Measurements from ENCODE around the gene HMX1. TPM values are rescaled to one million over a fixed set of nuclear protein-coding genes. Genes with fewer than 3 reads are reported as not detected.

The HMX1 gene
- total RNA-seq, 1 donor from 2014 or later, result 0.92 TPM

DNA sequence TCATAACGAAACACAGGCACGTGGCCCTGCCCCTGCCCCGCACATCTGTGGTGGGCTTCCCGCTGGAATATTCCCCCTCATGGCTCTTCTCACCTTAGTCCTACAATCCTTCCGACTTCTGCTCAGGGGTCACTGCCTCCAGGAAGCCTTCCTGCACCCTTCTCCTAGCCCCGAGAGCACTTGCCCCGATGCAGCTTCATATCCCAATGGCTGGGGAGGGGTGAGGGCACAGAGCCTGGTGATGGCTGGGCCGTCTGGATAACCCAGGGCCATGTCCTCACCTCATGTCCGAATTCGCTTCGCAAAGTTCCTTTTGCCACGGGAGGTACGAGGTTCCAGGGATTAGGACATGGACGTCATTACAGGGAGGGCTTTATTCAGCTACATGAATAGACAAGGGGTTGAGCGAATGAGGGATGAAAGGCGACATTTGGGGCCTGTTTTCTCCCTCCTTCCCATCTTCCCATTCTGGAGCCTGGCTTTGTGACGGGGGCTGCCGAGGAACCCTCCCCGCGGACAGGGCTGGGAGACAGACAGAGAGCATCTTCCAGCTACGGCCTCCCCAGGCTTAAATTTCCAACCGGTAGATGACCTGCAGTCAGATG is 35.5 kb upstream of the HMX1 start:
- no peak for DNase-seq (ENCODE audit: low spot score in 2 of 2, unreplicated experiment in 2 of 2)

DNA sequence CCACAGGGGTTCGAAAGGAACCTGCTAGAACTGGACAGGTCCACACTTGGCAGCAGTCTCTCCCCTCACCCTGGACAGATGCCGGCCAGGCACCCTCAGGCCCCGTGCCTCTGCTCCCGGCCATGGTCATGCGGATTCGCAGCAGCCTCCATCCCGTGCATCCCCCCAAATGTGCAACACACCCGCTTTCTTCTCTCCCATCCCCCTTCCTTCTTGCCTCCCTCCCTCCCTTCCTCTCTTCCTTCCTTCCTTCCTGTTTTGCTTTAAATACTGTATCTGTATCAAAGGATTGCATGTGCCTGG is 35.0 kb upstream of the HMX1 start:
- H3K27me3 Mint-ChIP-seq (ENCODE audit: low read depth), result peaks cover 69% of the 10 kb centered on the region
- peaks cover under 1% of the 10 kb centered on the region for H3K36me3 Mint-ChIP-seq
- DNase-seq (ENCODE audit: low spot score in 2 of 2, unreplicated experiment in 2 of 2), result no peak
- no peak overlapping the region for H3K27ac Mint-ChIP-seq
- peaks cover 6% of the 10 kb centered on the region for H3K9me3 Mint-ChIP-seq
- TF ChIP-seq, protein P1, sequence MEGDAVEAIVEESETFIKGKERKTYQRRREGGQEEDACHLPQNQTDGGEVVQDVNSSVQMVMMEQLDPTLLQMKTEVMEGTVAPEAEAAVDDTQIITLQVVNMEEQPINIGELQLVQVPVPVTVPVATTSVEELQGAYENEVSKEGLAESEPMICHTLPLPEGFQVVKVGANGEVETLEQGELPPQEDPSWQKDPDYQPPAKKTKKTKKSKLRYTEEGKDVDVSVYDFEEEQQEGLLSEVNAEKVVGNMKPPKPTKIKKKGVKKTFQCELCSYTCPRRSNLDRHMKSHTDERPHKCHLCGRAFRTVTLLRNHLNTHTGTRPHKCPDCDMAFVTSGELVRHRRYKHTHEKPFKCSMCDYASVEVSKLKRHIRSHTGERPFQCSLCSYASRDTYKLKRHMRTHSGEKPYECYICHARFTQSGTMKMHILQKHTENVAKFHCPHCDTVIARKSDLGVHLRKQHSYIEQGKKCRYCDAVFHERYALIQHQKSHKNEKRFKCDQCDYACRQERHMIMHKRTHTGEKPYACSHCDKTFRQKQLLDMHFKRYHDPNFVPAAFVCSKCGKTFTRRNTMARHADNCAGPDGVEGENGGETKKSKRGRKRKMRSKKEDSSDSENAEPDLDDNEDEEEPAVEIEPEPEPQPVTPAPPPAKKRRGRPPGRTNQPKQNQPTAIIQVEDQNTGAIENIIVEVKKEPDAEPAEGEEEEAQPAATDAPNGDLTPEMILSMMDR (IDR thresholded peaks at IDR 0.05; ENCODE audit: unreplicated experiment), result no peak
- H3K4me1 Mint-ChIP-seq, result peaks cover 4% of the 10 kb centered on the region
- no peak overlapping the region for H3K4me3 Mint-ChIP-seq

More for the DNA sequence above, 35.5 kb upstream of the HMX1 start:
- Mint-ChIP-seq H3K9me3 (peaks cover 2% of the 10 kb centered on the region), H3K27me3 (ENCODE audit: low read depth) (peaks cover 73% of the 10 kb centered on the region), H3K4me3 (no peak overlapping the region), H3K27ac (no peak overlapping the region), H3K4me1 (peaks cover 4% of the 10 kb centered on the region), H3K36me3 (no peaks in the 10 kb centered on the region)
- TF ChIP-seq, protein P1 (IDR thresholded peaks at IDR 0.05; ENCODE audit: unreplicated experiment), result no peak

DNA sequence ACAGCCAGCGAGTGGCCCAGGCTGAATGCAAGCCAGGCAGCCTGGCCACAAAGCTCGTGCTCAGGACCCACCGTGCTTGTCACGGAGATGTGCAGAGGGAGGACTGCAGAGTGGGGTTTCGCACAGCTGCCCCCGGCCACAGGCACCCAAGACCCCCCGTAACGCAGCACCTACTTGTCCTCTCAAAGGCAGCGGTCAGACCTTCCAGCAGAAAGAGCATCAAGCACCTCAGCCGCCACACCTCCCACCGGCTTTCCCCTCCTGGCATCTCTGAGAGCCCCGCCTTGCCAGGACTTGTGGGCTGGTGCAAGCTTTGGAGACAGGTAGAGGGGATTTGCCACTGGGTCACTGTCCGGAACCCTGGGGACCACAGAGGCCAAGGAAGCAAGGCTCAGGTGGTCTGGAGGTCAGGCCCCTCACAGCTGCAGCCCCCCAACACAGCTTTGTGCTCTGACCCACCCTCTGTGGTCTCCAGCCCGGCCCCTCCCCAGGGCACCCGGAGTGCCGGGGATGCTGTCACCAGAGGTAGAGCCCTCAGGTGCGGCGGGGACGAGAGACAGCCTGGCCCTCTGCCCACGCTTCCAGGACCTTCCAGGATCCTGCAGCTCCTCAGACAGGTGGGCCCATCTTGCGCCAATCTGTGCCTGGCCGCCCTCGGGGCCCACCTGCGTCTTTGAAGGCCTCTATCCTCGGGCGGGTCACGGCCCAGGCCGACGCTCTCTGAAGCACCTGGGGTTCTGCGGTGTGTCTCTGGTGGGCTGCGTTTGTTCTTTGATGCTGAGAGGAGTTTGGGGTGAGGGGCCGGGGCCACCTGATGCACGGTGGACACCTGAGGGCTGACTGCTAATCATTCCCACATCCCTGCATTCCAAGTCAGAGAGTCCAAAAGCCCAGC is 34.4 kb upstream of the HMX1 start:
- peaks cover 68% of the 10 kb centered on the region for H3K27me3 Mint-ChIP-seq (ENCODE audit: low read depth)
- DNase-seq (ENCODE audit: low spot score in 2 of 2, unreplicated experiment in 2 of 2), result peak in 1 of 2 experiments; percentile 18
- peaks cover 3% of the 10 kb centered on the region for H3K36me3 Mint-ChIP-seq
- H3K4me3 Mint-ChIP-seq, result no peak overlapping the region
- TF ChIP-seq, protein P1 (IDR thresholded peaks at IDR 0.05; ENCODE audit: unreplicated experiment), result no peak
- H3K27ac Mint-ChIP-seq, result no peak overlapping the region
- H3K4me1 Mint-ChIP-seq, result peaks cover 4% of the 10 kb centered on the region
- peaks cover 12% of the 10 kb centered on the region for H3K9me3 Mint-ChIP-seq

DNA sequence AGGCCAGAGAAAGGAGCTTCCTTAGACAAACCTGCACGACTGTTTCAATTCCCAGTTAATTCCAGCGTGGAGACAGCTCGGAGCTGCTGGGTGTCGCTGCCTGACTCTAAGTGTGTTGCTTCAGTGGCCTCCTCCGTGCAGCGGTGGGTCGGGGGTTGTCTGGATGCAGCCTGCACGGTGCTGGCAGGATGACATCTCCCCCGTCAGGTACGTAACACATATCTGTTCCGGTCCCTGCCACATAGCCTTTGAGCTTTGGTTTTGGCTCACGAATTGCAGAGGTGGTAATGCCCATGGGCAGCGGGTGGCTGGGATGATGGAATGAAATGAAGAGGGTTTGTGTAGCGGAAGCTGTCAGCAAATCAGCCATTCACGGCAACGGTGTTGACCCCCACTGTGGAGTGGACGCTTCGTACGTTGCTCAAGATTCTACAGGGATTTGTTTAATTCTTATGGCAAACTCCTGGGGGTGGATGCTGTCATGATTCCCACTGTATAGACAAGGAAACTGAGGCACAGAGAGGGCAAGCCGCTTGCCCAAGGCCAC is 33.7 kb upstream of the HMX1 start:
- peak in 1 of 2 experiments; percentile 9 for DNase-seq (ENCODE audit: low spot score in 2 of 2, unreplicated experiment in 2 of 2)
- TF ChIP-seq, protein P1 (IDR thresholded peaks at IDR 0.05; ENCODE audit: unreplicated experiment), result no peak

DNA sequence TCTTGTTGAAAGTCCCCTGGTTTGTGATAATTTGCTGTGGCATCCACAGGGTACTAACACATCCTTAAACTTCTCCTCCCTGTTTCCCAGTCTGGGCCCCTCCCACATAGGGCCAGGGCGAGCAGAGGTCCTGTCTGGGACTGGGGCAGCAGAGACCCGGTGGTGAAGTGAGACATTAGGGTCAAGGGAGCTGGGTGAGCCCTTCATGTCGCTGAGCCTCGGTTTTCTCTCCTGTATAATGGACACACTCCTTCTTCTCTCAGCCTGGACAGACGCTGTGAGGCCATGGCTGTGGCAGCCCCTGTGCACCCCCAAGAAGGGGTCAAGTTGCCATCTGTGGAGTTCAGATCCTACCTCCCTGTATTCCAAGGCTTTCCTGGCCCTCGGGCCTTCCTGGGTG is 33.0 kb upstream of the HMX1 start:
- peak in 1 of 2 experiments; percentile 6 for DNase-seq (ENCODE audit: low spot score in 2 of 2, unreplicated experiment in 2 of 2)
- Mint-ChIP-seq H3K27ac (no peak overlapping the region), H3K4me1 (peaks cover 4% of the 10 kb centered on the region), H3K9me3 (peaks cover 12% of the 10 kb centered on the region), H3K4me3 (no peak overlapping the region), H3K36me3 (peaks cover 3% of the 10 kb centered on the region), H3K27me3 (ENCODE audit: low read depth) (peaks cover 67% of the 10 kb centered on the region)
- TF ChIP-seq, protein P1 (IDR thresholded peaks at IDR 0.05; ENCODE audit: unreplicated experiment), result no peak

More for the DNA sequence above, 33.7 kb upstream of the HMX1 start:
- Mint-ChIP-seq H3K9me3 (peaks cover 12% of the 10 kb centered on the region), H3K4me1 (peaks cover 4% of the 10 kb centered on the region), H3K27ac (no peak overlapping the region), H3K27me3 (ENCODE audit: low read depth) (peaks cover 63% of the 10 kb centered on the region), H3K36me3 (peaks cover 3% of the 10 kb centered on the region), H3K4me3 (no peak overlapping the region)
